GM12878 (cell line): Measurements from ENCODE around the gene ERICH2. TPM values are rescaled to one million over a fixed set of nuclear protein-coding genes. Genes with fewer than 3 reads are reported as not detected.

ENCODE experiments used
- ATAC-seq: fragments of 200-7000 bp; cut with Tn5 transposase; 3 replicates; pipeline ENCODE4 v1.9.1; 2020; ENCODE audit warnings: mild to moderate bottlenecking, moderate library complexity
- BruUV-seq: library from RNA; stranded (reverse); fragments of 400-500 nt; replicated peaks from 2 replicates; lab custom pipeline; 2021; lab: Mats Ljungman, UMichigan
- CTCF ChIA-PET: fragments of 300-600 bp; sonication (Branson Sonifier 250); formaldehyde crosslinking; extraction: SDS; loops from one replicate; lab custom pipeline; 2021; ENCODE audit warnings: inconsistent platforms; lab: Yijun Ruan, JAX
- POLR2A ChIA-PET: fragments of 350-600 bp; formaldehyde crosslinking; extraction: SDS; loops from one replicate; lab custom pipeline; 2021; ENCODE audit warnings: inconsistent platforms; lab: Charles Lee
- RAD21 ChIA-PET: fragments of 300-600 bp; sonication (Branson Sonifier 250); formaldehyde crosslinking; loops from one replicate; lab custom pipeline; 2023; ENCODE audit warnings: antibody characterized with exemption; ENCODE audit not compliant: unreplicated experiment; lab: Charles Lee
- SMC1A ChIA-PET: fragments of 300-600 bp; sonication (Branson Sonifier 250); formaldehyde crosslinking; loops from one replicate; lab custom pipeline; 2023; ENCODE audit not compliant: unreplicated experiment, uncharacterized antibody; lab: Charles Lee
- DNase-seq: peaks from one replicate; pipeline ENCODE4 v3.0.0-alpha.2; 2011; ENCODE audit warnings: low read depth, low spot score
- FAIRE-seq: peaks from 3 replicates; lab custom pipeline; 2011; peaks lifted over from hg19 to GRCh38; lab: Jason Lieb, UNC
- H2AFZ ChIP-seq: 2 replicates; pipeline ENCODE4 v1.6.0; 2011; ENCODE audit warnings: low read depth, low read length, control low read depth; ENCODE audit not compliant: control insufficient read depth
- H3K27ac ChIP-seq: 2 replicates; pipeline ENCODE4 v1.5.1; 2011; ENCODE audit warnings: control low read depth; ENCODE audit not compliant: control insufficient read depth, insufficient read depth
- H3K27me3 ChIP-seq, 2 experiments: replicated peaks in 1 of 2; 2 replicates each; pipeline versions ENCODE4 v1.6.0 to v1.6.1; 2011; ENCODE audit warnings: low read length in 1 of 2; ENCODE audit not compliant: control insufficient read depth in 2 of 2, insufficient read depth in 2 of 2
- H3K36me3 ChIP-seq, 2 experiments: 2 replicates each; pipeline ENCODE4 v1.5.1; 2011; ENCODE audit warnings: low read length in 1 of 2; ENCODE audit not compliant: control insufficient read depth in 2 of 2, insufficient read depth in 2 of 2
- H3K4me1 ChIP-seq: 2 replicates; pipeline ENCODE4 v1.6.1; 2011; ENCODE audit warnings: mild to moderate bottlenecking, low read length, moderate library complexity, mixed read lengths; ENCODE audit not compliant: control insufficient read depth, insufficient read depth
- H3K4me2 ChIP-seq: 2 replicates; pipeline ENCODE4 v1.6.0; 2011; ENCODE audit warnings: control low read depth; ENCODE audit not compliant: control insufficient read depth, insufficient read depth
- H3K4me3 ChIP-seq: fragments of 200-600 bp; sonication (generic); 2 replicates; pipeline ENCODE4 v1.5.1; 2016
- H3K79me2 ChIP-seq: 2 replicates; pipeline ENCODE4 v1.6.0; 2011; ENCODE audit warnings: low read length; ENCODE audit not compliant: control insufficient read depth, insufficient read depth
- H3K9ac ChIP-seq: 2 replicates; pipeline ENCODE4 v1.8.0; 2011; ENCODE audit warnings: low read length, control low read depth, mixed read lengths; ENCODE audit not compliant: control insufficient read depth, insufficient read depth
- H3K9me3 ChIP-seq: replicated peaks from 3 replicates; pipeline ENCODE4 v1.5.1; 2011; ENCODE audit warnings: mild to moderate bottlenecking, low read length; ENCODE audit not compliant: control insufficient read depth, insufficient read depth
- H4K20me1 ChIP-seq: 2 replicates; pipeline ENCODE4 v1.6.0; 2011; ENCODE audit not compliant: control insufficient read depth, insufficient read depth
- CHD4 ChIP-seq: fragments of 200-600 bp; sonication (generic); IDR thresholded peaks from 2 replicates; pipeline ENCODE4 v1.6.1; 2016; ENCODE audit warnings: mild to moderate bottlenecking
- E2F8 ChIP-seq: fragments of 450-650 bp; IDR thresholded peaks from 2 replicates; pipeline ENCODE4 v1.6.1; 2018; ENCODE audit warnings: mild to moderate bottlenecking, low read depth, moderate library complexity; ENCODE audit not compliant: partially characterized antibody
- ETV6 ChIP-seq, 2 experiments: fragments of 450-650 bp in 1 of 2; IDR thresholded peaks in 1 of 2; conservative IDR thresholded peaks in 1 of 2; 2 replicates each; pipeline ENCODE4 v1.6.1; 2014; ENCODE audit warnings: antibody characterized with exemption in 1 of 2, borderline replicate concordance in 1 of 2, low read depth in 1 of 2, mild to moderate bottlenecking in 1 of 2, moderate library complexity in 1 of 2
- LARP7 ChIP-seq: fragments of 450-650 bp; IDR thresholded peaks from 2 replicates; pipeline ENCODE4 v1.6.1; 2017; ENCODE audit warnings: mild to moderate bottlenecking
- MAX ChIP-seq: IDR thresholded peaks from 2 replicates; pipeline ENCODE4 v1.6.1; 2012; ENCODE audit warnings: low read depth, low read length, improper control_type of control experiment
- PAX5 ChIP-seq: IDR thresholded peaks from 2 replicates; pipeline ENCODE4 v1.6.1; 2011; ENCODE audit warnings: low read depth, low read length, borderline replicate concordance
- PAX8 ChIP-seq: fragments of 450-650 bp; IDR thresholded peaks from 2 replicates; pipeline ENCODE4 v1.6.1; 2017; ENCODE audit warnings: mild to moderate bottlenecking, moderate library complexity
- SMAD1 ChIP-seq: fragments of 450-650 bp; IDR thresholded peaks from 2 replicates; pipeline ENCODE4 v1.6.1; 2018; ENCODE audit warnings: mild to moderate bottlenecking, low read depth; ENCODE audit not compliant: partially characterized antibody
- ZNF24 ChIP-seq: fragments of 450-650 bp; IDR thresholded peaks from 2 replicates; pipeline ENCODE4 v1.6.1; 2017; ENCODE audit warnings: antibody characterized with exemption, mild to moderate bottlenecking
- in situ Hi-C: fragments of 300-500 bp; cut with MboI; formaldehyde crosslinking; loops from 9 replicates; pipeline ENCODE4 v1.14.3; 2018; ENCODE audit warnings: mixed read lengths
- intact Hi-C: fragments of 100-400 bp; cut with micrococcal nuclease; formaldehyde crosslinking; loops from one replicate; pipeline ENCODE4 v1.14.2; 2022; ENCODE audit not compliant: unreplicated experiment
- polyA plus RNA-seq, 11 experiments: library from polyadenylated mRNA; depleted of rRNA in 4 of 11; unstranded in 6 of 11; stranded (reverse) in 5 of 11; fragments of >200 nt; fragmentation: Nextera tagmentation in 4 of 11; fragmentation: Illumina TruSeq in 1 of 11; extraction: Ambion mirVana in 4 of 11; extraction: Trizol in 1 of 11; gene quantifications; 1 replicate in 1 of 11; 2 replicates in 10 of 11; pipeline versions ENCODE4 v1.2.1 to v1.2.3, GENCODE V29; 2011 to 2016; ENCODE audit warnings: inconsistent platforms in 2 of 11, missing spikeins in 2 of 11, low read depth in 1 of 11
- total RNA-seq, 4 experiments: library from RNA; depleted of rRNA in 3 of 4; stranded (reverse); fragments of >200 nt in 3 of 4; fragmentation: Illumina TruSeq in 1 of 4; extraction: Trizol in 1 of 4; gene quantifications; 2 replicates each; pipeline versions ENCODE4 v1.2.1 to v1.2.3, GENCODE V29; 2013 to 2021

The ERICH2 gene
- total and polyA plus RNA-seq, 10 of the 15 experiments (the other 5 are each of a cell fraction or from before 2014, with no cell fraction given) = not detected

- H3K27me3 ChIP-seq = peaks cover 0 to 13% of the 10 kb centered on the region in 2 experiments; a peak in 3 of 4 replicates
- ChIA-PET POLR2A (no interaction called here), CTCF (interaction anchor here (0.7 to 1.9 kb wide), 3 partner anchors 12 to 365 kb away, joined by 3 to 8 read pairs (median 3); no protein-coding TSS in a partner anchor), RAD21 (interaction anchor here (0.8 kb wide), 1 partner anchor 365 kb away, joined by 3 read pairs; no protein-coding TSS in a partner anchor), SMC1A (no interaction called here)
- H3K27ac ChIP-seq = no peak overlapping the region
- ATAC-seq = no peak
- no TSS peak for BruUV-seq
- H3K9ac ChIP-seq = no peak overlapping the region
- no peaks in the 10 kb centered on the region for H3K4me1 ChIP-seq
- no peaks in the 10 kb centered on the region for H3K36me3 ChIP-seq
- no peak for FAIRE-seq
- TF ChIP-seq PAX5 (no peak), MAX (no peak), E2F8 (no peak), PAX8 (no peak), ETV6 (conservative IDR thresholded peaks at IDR 0.05 in 1 of 2, IDR thresholded peaks at IDR 0.05 in 1 of 2; ENCODE audit: borderline replicate concordance in 1 of 2, low read depth in 1 of 2) (no peak), CHD4 (no peak), LARP7 (no peak), ZNF24 (no peak), SMAD1 (no peak)
- H3K4me3 ChIP-seq = no peak overlapping the region
- H4K20me1 ChIP-seq = no peaks in the 10 kb centered on the region
- H3K79me2 ChIP-seq = no peaks in the 10 kb centered on the region
- H2AFZ ChIP-seq = no peak overlapping the region
- H3K4me2 ChIP-seq = no peak overlapping the region
- in situ Hi-C loops (no loop called here), intact Hi-C loops (no loop called here)
- no peak for DNase-seq
- no peaks in the 10 kb centered on the region for H3K9me3 ChIP-seq
Observed at GRCh38 chr2:170774074-170774473, 3.9 kb downstream of the ERICH2 start.
